Mucosa of stomach (tissue), 1 donor: Measurements from ENCODE around the gene LHPP.
"Not testable (repeated sequence)": the region's sequence is repeated elsewhere in the genome, so short reads cannot be mapped to it uniquely, and the experiment has no call there.

Source experiments
- H3K27me3 ChIP-seq: one replicate; pipeline ENCODE4 v1.7.0; 2013; ENCODE audit warnings: mild to moderate bottlenecking, low read length; ENCODE audit not compliant: control insufficient read depth, insufficient read depth
- H3K36me3 ChIP-seq: one replicate; pipeline ENCODE4 v1.7.0; 2013; ENCODE audit warnings: low read length; ENCODE audit not compliant: control insufficient read depth, insufficient read depth
- H3K4me1 ChIP-seq: one replicate; pipeline ENCODE4 v1.7.0; 2013; ENCODE audit warnings: mild to moderate bottlenecking, low read length; ENCODE audit not compliant: control insufficient read depth, insufficient read depth
- H3K4me3 ChIP-seq: one replicate; pipeline ENCODE4 v1.7.0; 2013; ENCODE audit warnings: low read length
- H3K9ac ChIP-seq: one replicate; pipeline ENCODE4 v1.7.0; 2013; ENCODE audit warnings: mild to moderate bottlenecking, low read length, moderate library complexity
- H3K9me3 ChIP-seq: one replicate; pipeline ENCODE4 v1.7.0; 2013; ENCODE audit warnings: mild to moderate bottlenecking, low read length, moderate library complexity; ENCODE audit not compliant: control insufficient read depth
- donor health status: Pancreatic carcinoma.

The LHPP gene

DNA sequence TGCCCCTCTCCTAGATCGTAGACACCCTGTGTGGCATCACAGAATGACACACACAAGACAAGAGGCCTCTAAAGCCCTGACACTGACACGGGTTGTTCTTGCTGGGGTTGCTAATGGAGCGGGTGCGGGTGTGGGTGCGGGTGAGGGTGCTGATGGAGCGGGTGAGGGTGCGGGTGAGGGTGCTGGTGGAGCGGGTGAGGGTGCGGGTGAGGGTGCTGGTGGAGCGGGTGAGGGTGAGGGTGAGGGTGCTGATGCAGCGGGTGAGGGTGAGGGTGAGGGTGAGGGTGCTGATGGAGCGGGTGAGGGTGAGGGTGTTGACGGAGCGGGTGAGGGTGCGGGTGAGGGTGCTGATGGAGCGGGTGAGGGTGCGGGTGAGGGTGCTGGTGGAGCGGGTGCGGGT, 148.6 kb downstream of the LHPP start:
- not testable (repeated sequence) for H3K27me3 ChIP-seq, H3K9ac ChIP-seq, H3K36me3 ChIP-seq, H3K9me3 ChIP-seq, H3K4me1 ChIP-seq, H3K4me3 ChIP-seq

DNA sequence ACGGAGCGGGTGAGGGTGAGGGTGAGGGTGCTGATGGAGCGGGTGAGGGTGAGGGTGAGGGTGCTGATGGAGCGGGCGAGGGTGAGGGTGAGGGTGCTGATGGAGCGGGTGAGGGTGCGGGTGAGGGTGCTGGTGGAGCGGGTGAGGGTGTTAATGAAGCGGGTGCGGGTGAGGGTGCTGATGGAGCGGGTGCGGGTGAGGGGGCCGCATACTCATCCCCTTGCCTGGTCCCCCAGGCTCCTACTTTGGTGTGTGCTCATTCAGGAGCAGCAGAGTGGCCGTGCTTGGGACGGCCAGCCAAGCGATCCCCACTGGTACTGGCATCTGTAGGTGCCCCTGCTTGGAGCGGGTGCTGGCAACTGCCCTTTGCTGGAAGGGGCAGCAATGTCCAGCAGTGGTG, 149.2 kb downstream of the LHPP start:
- not testable (repeated sequence) for H3K4me1 ChIP-seq, H3K9me3 ChIP-seq, H3K9ac ChIP-seq, H3K4me3 ChIP-seq, H3K36me3 ChIP-seq, H3K27me3 ChIP-seq

GRCh38 chr10:124611738-124612137, 150.1 kb downstream of the LHPP start:
- Histone ChIP-seq H3K27me3 (no peaks in the 10 kb centered on the region), H3K36me3 (no peaks in the 10 kb centered on the region), H3K9ac (no peak overlapping the region), H3K4me3 (no peak overlapping the region), H3K4me1 (peaks cover 6% of the 10 kb centered on the region), H3K9me3 (no peaks in the 10 kb centered on the region)

GRCh38 chr10:124612611-124613498, 151.2 kb downstream of the LHPP start:
- no peaks in the 10 kb centered on the region for H3K9me3 ChIP-seq
- peaks cover 6% of the 10 kb centered on the region for H3K4me1 ChIP-seq
- no peaks in the 10 kb centered on the region for H3K27me3 ChIP-seq
- H3K36me3 ChIP-seq, result no peaks in the 10 kb centered on the region
- no peak overlapping the region for H3K9ac ChIP-seq
- no peak overlapping the region for H3K4me3 ChIP-seq

DNA sequence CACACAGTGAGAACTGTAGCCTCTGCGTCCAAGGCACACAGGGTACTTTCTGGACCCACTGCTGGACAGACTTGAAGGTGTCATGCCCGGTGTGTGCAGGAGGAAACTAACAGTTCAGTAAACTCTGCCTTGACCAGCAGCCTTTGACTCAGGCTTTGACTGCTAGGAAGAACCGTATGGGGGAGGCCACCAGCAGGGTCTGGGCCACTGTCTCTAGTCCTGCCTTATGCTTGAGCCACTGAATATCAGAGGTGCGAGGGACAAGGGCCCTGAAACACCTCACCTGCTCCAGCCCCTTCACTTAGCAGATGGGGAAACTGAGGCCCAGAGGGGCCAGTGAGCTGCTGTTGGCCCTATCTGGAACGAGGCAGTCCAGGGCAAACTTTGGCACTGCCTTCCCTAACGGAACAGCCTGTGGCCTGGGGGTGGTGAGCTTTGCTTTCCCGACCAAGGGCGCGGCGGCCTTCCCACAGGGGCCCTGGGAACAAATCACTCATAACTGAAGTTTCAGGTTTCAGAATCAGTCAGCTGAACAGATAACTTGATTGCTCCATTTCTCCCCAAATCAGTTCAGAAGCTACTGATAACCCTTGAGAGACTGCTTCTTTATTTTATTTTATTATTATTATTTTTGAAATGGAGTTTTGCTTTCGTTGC, 152.5 kb downstream of the LHPP start:
- no peak overlapping the region for H3K4me3 ChIP-seq
- H3K27me3 ChIP-seq, result no peaks in the 10 kb centered on the region
- no peaks in the 10 kb centered on the region for H3K36me3 ChIP-seq
- H3K9ac ChIP-seq, result no peak overlapping the region
- H3K9me3 ChIP-seq, result no peaks in the 10 kb centered on the region
- H3K4me1 ChIP-seq, result peaks cover 12% of the 10 kb centered on the region

GRCh38 chr10:124615259-124615658, 153.6 kb downstream of the LHPP start:
- no peak overlapping the region for H3K9ac ChIP-seq
- H3K27me3 ChIP-seq, result no peaks in the 10 kb centered on the region
- H3K4me1 ChIP-seq, result peaks cover 21% of the 10 kb centered on the region
- no peaks in the 10 kb centered on the region for H3K9me3 ChIP-seq
- H3K4me3 ChIP-seq, result no peak overlapping the region
- no peaks in the 10 kb centered on the region for H3K36me3 ChIP-seq

- Histone ChIP-seq H3K4me3 (no peak overlapping the region), H3K9me3 (no peaks in the 10 kb centered on the region), H3K36me3 (no peaks in the 10 kb centered on the region), H3K9ac (no peak overlapping the region), H3K27me3 (no peaks in the 10 kb centered on the region), H3K4me1 (peaks cover 30% of the 10 kb centered on the region)
Observed at GRCh38 chr10:124616040-124616835, 154.6 kb downstream of the LHPP start.

GRCh38 chr10:124616836-124617130, 155.2 kb downstream of the LHPP start:
- Histone ChIP-seq H3K4me1 (peaks cover 31% of the 10 kb centered on the region), H3K9ac (no peak overlapping the region), H3K4me3 (no peak overlapping the region), H3K27me3 (no peaks in the 10 kb centered on the region), H3K9me3 (no peaks in the 10 kb centered on the region), H3K36me3 (no peaks in the 10 kb centered on the region)

GRCh38 chr10:124618470-124619073, 156.9 kb downstream of the LHPP start:
- H3K27me3 ChIP-seq, result no peaks in the 10 kb centered on the region
- no peaks in the 10 kb centered on the region for H3K36me3 ChIP-seq
- H3K4me3 ChIP-seq, result no peak overlapping the region
- peaks cover 25% of the 10 kb centered on the region for H3K4me1 ChIP-seq
- no peaks in the 10 kb centered on the region for H3K9me3 ChIP-seq
- H3K9ac ChIP-seq, result no peak overlapping the region

- no peaks in the 10 kb centered on the region for H3K36me3 ChIP-seq
- H3K9ac ChIP-seq, result no peak overlapping the region
- no peak overlapping the region for H3K4me3 ChIP-seq
- H3K4me1 ChIP-seq, result peaks cover 25% of the 10 kb centered on the region
- H3K9me3 ChIP-seq, result no peaks in the 10 kb centered on the region
- H3K27me3 ChIP-seq, result no peaks in the 10 kb centered on the region
Observed at GRCh38 chr10:124619195-124619594, 157.6 kb downstream of the LHPP start.

DNA sequence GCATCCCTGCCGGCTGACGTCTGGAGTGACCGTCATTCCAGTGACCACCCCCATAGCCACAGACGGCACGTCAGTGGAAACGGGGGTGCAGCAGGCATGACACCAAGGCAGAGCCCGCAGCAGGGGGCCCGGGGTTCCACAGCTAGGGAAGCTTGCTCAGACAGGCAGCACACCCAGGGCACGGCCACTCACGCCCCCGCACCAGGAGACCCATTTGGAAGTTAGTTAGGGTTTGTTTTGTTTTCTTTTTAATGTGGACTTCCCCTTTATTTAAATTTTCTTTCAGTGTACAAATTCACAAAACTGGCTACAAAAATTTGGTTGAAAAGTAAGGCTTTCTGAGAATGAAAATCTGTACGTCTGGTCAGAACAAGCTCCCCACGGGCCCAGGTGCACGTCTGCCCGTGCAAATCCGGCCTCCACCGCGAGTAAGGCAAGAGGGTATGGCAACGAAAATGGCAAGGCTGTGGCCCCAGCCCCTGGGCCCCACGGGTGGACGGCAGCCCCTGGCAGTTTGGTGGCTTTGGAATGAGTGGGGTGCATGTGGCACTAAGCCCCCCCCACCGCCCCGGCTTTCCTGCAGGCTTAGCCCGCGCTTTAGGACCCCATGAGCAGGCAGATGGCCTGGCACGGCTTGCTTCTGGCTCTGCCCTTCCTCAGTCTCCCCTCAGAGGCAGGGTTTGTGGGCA, 158.3 kb downstream of the LHPP start:
- Histone ChIP-seq H3K36me3 (no peaks in the 10 kb centered on the region), H3K4me3 (no peak overlapping the region), H3K9ac (no peak overlapping the region), H3K27me3 (no peaks in the 10 kb centered on the region), H3K4me1 (peaks cover 25% of the 10 kb centered on the region), H3K9me3 (no peaks in the 10 kb centered on the region)
